ENCODE measurements around the gene GPC1.

Gene GPC1

DNA sequence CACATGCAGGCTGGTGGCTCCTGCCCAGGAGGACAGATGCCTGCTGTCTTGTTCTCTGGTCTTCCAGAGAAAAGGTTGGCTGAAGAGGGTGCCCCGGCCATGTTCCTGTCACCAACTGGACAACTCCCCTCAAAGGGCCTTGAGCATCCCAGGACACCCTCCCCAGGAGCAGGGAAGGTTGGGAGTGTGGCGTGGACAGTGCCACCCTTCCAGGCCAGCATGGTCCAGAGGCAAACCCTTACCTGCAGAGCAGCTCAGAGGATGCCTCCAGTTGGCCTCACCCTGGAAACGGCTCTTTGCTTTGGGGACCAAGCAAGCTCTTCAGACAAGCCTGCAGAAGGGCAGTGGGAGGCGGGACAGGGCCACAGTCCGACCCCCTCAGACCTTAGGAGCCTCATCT lies 4.9 kb upstream of the GPC1 start:
- DNase-seq (ENCODE audit: low spot score): no peak

DNA sequence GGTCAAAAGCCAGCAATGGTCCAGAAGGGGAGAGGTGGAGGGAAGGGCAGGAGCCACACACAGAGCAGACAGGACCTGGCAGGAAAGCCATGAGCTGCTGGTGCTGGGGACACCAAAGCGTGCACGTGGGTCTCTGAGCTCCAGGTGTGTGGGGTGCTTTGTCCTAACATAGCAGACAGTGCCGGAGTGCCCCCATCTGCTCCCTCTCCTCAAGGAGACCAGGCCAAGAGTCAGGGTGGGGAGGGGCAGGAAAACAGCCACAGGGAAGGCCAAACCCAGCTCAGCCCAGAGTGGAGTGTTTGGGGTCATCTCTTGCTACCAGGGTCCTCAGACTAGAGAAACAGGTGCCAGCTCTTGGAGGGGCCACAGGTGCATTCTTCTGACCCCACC lies 4.2 kb upstream of the GPC1 start:
- DNase-seq (ENCODE audit: low spot score): no peak

DNA sequence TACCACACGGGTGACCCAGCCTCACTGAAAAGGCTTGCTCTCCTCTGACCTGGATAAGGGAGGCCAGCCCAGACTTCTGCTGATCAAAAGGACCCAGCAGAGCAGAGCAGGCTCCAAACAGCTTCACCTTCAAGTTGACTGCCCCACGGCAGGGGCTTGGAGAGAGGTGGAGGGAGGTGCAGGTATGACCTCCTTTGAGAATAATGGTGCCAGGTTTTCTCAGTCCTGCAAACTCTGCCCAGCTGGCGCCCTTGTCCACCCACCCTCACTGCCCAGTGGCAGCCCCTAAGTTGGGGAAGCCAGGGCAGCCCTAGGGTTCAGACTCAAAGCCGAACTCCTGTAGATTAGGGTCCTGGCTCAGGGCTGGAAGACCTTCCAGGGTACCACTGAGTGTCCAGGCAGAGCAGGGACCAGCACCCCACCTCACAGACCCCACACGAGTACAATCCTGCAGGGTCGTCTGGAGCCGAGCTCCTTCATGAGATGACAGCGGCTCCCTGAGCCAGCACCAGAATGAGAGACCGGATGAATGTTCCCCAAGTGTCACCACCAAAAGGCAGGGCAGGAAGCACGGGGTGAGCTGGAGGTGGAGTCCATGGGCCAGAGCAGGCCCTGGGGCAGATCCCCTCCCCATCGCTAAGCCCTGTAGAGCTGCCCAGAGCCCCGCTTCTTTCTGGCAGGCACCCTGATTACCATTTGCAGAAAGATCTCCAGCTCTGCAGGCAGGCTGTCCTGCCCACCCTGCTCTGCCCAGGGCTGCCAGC lies 3.6 kb upstream of the GPC1 start:
- no peak for DNase-seq (ENCODE audit: low spot score)

DNA sequence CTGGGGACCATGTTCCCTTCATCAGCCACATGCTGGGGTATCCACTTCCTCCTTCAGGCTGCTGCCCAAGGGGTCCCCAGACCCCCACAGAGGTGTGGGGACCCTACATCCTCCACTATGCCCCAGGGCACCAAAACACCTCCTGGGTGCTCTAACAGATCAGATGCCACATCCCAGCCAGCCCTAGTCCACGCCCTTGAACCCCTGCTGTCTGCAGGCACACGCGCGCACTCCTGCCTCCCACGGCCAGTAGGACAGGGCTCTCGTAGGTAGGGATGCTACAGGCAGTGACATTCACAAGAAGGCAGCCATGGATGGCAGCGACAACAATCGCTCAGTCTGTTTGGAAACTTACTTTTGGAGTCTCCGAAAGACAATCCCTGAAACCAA lies 3.0 kb upstream of the GPC1 start:
- no peak for DNase-seq (ENCODE audit: low spot score)

DNA sequence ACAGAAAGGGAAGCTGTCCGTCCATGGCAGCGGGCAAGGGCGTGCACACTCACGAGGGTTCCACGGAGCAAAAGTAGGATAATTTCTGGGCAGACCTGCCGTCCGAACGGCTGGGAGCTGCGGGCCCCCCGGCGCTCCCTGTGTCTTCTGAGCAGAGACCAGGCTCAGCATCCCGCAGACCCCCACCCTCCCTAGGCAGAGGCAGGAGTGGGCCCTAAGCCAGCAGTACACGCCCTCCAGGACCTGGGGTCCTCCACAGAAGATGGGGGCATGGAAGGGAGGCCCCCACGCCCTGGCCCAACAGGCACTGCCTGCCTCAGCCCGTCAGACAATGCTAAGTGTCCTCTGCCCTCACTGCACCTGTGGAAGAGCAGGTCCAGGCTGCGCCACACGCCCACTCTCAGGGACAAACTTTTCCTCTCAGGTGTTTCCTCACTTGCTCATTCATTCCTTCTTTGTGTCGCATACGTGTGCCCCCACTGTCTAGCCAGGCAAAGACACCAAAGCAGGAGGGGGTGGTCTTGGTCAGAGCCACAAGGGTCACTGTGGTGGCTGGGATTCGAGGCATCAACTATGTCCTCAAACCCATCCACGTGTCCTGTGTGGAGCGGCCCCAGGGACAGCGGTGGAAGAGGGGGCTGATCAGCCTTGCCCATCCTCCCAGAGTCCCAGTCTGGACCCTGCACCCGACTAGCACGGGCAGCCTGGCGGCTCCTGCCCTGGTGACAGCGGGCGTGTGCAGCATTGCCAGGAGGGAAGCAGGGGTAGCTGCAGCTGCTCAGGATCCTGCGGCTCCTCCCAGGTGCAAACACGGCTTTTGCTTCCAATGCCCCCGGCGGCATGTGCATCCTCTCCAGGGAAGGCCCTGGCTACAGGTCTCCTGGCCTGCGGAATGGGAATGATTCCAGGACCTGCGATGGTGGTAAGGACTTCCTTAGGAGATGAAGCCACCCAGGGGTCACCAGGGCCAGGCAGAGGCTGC lies 2.4 kb upstream of the GPC1 start:
- no peak for DNase-seq (ENCODE audit: low spot score)

DNA sequence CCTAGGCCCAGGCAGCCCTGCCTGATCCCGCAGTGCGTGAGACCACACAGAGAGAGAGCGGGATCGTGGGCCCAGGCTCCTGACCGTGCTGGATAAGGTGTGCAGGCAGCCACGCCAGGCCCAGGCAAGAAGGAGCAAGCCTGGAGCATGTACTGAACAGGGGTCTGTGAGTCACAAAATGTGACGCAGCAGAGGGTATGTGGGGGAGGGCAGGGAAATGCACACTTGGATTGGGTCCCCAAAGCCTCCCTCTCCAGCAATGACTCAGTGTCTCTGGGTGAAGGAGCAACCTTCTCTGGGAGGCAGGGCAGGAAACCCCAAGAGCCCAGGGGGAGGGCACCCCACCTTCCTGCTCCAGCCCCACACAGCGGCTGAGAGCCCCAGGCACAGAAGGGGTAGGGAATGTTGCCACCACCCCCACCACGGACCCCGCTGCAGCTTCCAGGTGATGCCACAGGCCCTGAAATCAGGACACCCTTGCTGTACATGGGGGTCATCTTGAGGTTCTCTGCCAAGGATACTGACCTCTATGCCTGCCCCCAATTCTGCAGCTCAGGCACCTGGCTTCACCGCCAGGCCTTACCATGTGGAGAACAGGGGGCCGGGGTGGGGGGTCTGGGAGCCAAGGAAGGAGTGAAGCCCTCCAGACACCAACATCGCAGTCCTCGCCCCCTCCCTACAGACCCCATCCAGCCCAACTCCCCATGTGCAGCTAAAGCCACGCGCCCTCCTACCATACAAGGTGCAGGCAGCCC lies 1.3 kb upstream of the GPC1 start:
- no peak for DNase-seq (ENCODE audit: low spot score)

DNA sequence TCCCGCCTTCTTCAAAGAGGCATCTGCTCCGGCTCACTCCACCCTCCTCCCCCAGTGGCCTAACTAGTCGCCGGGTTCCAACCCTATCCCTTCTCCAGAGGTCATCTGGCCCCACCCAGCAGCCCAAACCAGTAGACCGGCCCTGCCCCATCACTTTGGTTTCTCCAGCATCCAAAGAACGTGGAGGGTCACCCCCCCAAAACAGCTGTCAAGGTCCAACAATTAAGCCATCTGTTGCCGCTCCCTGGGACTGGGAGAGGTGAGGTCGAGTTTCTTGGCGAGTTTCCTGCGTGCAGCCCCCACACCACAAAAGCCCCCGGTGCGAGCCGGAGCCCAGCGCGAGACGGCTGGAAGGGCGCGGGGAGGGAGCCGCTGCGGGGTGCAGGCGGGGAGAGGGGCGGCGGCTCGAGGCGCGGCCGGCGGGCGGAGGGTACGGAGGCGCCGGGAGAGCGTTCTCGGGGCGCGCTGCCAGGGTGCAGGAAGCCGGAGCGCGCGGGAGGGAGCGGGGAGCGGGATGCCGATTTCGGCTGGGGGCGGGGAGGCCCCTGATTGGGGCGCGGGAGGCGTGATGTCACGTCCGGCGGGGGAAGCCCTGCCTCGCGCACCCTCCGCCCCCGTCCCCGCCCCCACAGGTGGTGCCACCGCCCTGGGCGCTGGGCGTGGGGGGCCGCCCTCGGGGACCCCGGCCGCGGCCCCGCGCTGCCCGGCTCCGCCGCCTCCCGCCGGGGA lies 571 bp upstream of the GPC1 start:
- peak; percentile 94 for DNase-seq (ENCODE audit: low spot score)

DNA sequence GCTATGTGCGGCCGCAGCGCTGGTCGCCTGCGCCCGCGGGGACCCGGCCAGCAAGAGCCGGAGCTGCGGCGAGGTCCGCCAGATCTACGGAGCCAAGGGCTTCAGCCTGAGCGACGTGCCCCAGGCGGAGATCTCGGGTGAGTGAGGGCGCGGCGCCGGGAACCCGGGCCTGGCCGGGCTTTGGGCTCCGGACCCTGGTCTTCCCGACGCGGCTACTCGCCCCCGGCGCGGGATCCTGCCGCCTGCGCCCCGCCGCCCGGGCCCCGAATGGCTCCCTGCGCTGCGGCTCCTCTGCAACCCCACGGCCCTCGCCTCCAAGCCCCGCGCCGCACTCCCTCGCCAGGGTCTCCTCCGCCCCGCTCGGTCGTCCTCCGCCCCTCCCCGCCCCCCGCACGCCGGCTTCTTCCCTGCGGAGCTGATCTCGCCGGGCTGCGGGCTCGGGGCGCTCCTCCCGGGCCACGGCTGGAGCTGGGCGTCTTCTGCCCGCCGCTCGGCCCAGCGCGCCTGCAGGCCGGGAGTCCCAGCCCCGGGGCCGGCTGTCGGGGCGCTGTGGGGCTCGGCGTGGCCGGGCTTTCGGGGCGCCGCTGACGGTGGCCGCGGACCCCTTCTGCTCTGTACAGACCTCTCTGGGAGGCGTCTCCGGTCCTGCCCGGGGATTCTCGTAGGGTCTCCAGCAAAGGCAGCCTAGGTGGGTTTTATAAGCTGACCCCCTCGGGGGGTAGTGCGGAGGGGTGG lies 652 bp downstream of the GPC1 start:
- no peak for DNase-seq (ENCODE audit: low spot score)

DNA sequence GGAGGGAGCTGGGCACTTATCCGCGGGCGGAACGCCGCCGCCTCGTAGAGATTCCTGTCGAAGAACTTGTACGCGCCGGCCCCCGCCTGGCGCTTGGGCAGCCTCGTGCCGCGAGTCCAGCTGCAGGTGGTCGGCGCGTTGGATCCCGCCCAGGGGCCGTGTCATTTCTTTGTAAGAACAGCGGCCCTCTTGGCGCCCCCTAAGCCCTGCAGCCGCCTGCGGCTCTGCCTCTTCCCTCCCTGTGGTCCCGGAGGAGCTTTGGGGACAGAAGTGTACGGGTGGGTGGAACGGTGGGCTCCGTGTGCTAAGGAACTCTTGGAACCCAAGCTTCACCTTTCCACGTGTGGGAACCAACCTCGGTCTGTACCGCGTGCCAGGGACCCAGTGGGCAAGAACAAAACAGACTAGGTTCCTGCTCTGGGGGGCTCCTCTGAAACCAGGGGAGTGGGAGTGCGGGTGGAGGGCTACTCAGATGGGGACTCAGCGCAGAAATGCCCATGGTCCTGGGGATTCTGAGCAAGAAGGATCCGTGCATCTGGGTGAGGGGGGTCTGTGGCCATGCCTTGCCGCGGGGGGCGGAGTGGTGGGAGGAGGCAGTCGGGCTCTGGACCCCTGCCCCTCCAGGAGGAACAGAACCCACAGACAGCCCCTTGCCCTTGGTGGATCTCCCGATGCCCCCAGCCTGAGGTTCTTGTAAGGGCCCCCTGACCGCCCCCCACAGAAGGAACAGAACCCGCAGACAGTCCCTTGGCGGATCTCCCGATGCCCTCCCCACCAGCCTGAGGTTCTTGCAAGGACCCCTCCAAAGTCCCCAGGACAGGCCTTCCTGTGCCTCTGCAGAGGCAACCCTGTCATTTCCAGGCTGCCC lies 1.5 kb downstream of the GPC1 start:
- no peak for DNase-seq (ENCODE audit: low spot score)

DNA sequence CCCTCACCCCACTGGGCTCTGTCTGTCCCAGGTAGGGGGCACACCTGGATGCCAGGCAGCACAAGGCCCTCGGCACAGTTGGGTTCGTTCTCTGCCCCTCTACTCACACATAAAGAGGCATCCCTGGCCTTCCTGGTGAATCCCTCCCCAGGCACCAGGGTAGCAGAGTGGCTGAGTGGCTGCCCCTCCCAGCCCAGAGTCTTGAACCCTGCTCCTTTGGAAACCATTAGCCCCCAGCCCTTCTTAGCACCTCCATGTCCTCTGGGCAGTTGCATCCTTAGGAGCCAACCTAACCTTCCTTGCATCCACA lies 2.0 kb downstream of the GPC1 start:
- no peak for DNase-seq (ENCODE audit: low spot score)

DNA sequence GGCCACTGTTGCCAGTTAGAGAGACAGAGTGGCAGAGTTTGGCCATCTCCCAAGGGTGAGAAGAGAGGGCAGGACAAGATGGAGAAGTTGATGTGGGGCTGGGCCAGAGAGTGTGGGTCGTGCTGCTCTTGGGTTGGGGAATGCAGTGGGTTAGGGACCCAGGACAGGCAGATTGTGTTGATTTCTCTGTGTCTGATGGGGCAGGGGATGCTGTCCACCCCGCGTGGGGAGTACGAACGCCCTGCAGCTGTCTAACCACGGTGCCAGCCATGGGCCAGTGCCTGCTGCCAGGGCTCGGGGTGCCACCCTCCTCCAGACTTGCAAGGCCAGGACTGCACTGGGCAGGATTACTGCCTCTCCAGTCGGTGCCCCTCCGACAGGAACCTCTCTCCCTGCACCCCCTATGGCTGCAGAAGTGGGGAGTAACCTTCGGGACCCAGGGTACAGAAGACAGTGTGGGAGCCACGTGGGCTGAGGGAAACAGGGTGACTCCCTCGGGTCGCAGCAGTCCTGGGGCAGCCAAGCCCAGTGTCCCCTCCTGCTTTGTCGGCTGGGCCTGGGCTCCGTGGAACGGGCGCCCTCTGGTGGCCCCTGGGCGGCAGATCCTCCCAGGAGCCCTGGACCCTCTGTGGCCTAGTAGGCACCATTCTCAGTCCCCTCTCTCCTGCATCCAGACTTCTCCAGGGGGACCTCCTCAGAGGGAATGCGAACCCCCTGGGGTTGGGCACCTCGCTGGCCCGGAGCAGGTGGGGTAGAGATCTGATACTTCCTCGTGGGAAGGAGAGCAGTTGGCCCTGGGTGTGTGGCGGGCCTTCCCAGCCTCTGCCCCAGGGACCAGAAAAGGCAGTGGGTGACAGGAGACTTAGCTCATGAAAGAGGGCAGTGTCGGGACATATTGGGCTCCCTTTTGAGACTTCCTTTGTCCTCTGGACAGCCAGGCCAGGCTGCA lies 2.7 kb downstream of the GPC1 start:
- peak; percentile 80 for DNase-seq (ENCODE audit: low spot score)

DNA sequence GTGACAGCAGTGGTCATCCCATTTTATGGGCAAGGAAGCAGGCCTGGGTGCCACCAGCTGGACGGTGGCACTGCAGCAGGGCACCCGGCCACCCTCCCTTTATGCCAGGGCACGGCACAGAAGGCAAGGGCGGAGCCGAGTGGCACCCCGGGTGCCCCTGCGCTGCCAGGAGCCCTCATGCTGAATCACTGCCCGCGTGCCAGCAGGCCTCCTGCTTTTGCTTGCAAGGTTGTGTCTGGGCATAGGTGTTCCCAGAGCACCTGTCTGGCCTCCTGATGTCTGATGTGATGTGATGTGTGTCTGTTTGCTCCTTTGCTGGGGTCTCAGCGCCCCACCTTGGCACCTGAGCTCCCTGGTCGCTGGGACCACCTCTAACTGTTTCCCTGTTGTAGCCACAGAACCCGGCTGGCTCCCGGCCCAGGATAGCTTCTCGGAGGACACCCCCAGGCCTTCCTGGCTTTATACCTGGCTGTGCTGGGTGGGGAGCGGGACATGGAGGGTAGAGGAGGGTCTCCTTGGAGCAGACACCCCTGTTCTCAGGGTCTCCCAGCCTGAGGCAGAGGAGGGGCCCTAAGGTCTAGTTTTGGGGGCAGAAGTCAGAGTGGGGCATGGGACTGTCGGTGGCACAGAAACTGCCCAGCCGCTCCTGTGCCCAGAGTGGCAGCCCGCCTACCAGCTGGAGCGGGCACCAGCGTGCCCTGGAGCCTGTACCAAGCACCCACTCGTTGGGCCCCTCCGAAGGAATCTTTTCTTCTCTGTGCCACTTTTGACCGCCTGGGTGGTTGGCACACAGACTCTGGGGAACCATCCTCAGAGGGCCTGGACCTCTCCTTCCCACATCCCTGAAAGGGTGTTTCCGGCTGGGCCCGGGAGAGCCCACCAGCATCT lies 3.6 kb downstream of the GPC1 start:
- DNase-seq (ENCODE audit: low spot score): no peak

DNA sequence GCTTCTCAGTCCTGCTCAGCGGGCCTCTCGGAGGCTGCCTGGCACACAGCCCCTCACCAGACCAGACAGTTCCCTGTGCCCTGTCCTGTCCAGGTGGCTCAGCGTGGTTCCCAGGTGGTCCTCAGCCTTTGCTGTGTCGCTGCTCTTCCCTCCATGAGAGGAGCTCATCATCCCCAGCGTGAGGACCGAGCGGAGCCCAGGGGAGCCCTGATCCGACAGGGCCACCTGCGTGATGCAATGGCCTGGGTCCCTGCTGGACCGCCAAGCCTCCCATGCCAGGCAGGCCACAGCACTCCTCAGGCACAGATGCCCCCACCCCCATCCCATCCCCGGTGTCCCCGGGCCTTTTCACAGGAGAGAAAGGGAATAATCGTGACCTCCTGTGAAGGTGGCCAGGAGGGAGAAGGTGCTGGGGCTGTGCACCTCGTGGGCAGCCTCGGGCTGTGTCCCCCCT lies 4.3 kb downstream of the GPC1 start:
- DNase-seq (ENCODE audit: low spot score): no peak

DNA sequence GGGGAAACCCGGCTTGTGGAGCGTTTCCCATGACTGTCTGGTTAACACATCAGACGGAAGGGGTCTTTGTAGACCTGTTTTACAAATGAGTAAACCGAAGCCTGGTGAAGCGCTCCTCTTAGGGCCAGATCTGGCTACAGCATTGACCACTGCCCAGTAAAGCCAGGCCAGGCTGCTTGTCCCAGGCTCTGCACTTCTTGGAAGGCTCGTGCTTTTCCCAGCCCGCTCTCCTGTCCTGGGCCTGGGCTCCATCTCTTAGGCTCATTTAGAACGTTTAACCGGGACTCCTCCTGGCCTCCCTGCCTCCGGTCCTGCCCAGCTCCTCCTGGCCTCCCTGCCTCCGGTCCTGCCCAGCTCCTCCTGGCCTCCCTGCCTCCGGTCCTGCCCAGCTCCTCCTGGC lies 4.8 kb downstream of the GPC1 start:
- DNase-seq (ENCODE audit: low spot score): no peak

DNA sequence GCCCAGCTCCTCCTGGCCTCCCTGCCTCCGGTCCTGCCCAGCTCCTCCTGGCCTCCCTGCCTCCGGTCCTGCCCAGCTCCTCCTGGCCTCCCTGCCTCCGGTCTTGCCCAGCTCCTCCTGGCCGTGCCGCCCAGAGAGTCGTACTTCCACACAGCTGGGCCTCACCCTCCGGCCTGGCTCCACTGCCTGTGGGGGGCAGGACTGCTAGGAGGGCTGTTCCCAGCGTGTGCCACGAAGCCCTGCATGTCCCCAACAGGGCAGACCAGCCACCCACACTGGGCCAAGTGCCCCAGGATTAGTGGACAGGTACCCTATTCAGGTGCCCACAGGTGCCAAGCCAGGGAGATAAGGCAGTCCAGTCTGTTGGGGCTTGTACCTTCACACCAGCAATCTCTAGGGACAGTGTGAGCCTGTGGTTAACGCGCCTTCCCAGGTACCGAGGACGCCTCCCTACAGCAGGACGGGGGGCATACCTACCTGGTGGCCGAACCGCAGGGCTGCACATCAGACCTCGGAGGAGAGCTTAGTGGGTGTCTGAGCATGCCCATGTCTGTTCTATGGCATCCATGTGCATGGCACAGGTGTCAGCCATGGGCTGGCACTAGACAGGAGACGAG lies 5.3 kb downstream of the GPC1 start:
- no peak for DNase-seq (ENCODE audit: low spot score)

DNA sequence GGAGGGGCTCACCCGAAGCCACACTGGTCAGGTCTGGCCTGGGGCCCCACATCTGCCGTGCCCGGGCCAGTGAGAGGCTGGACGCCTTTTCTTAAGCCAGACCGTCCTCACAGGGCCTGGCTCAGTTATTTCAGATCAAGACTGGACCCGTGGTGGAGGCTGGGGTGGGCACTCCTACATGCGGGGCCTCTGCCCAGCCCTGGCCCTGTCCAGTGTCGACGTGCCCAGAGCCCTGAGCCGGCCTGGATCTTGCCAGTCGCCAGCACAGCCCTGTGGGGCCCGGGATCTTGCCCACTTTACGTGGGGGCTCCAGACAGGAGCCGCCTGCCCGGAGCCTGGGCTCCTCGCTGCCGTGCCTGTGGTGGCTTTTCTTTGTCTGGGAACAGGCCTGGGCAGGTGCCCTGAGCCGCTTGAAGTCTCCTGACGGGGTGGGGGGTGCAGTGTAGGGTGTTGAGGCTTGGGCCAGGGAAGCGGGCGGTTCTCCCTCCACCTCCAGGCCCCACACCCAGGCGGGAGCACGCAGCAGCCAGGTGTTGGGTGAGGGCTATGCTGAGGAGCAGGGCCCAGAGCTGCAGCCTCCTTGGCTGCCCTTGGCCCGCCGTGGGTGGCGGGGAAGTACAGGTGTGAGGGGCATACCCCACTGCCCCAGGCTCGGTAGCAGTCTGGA lies 6.0 kb downstream of the GPC1 start:
- no peak for DNase-seq (ENCODE audit: low spot score)

DNA sequence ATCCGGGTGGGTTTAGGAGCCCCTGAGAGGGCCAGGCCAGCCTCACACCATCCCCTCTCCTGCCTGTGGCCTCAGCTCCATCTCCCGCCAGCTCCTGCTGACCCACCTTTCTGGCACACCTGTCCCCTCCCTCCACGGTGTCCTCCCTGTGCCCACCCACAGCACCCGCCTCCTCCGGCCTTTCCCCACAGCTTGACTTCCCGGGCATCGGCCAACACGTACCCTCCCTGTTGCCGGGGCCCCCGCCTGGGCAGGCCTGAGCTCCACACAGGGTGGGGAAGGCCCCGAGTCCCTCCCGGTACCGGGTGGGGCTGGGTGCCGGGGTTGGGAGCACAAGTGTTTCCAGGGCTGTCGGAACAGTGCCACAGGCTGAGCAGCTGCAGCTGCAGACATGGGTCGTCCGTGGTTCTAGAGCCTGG lies 6.5 kb downstream of the GPC1 start:
- DNase-seq (ENCODE audit: low spot score): no peak

Measured in germinal center (tissue), 1 donor.